Fibroblast of the conjunctiva (primary cell): ENCODE data around the gene CNPY1.
"Not testable (repeated sequence)": the region's sequence is repeated elsewhere in the genome, so short reads cannot be mapped to it uniquely, and the experiment has no call there.

Source experiments
- DNase-seq: peaks from one replicate; pipeline ENCODE4 v3.0.0-alpha.2; 2010; ENCODE audit warnings: low read depth

The CNPY1 gene

GRCh38 chr7:155546449-155546848 lies at the start of gene CNPY1:
Gene CNPY1 (minus strand): TSS chr7:155546559. CDS start chr7:155545929, 630 bp downstream.
- not testable (repeated sequence) for DNase-seq

- DNase-seq: no peak
Observed at GRCh38 chr7:155594961-155595366, 48.6 kb upstream of the CNPY1 start.

GRCh38 chr7:155594163-155594732 lies 47.9 kb upstream of the CNPY1 start:
- DNase-seq: no peak

GRCh38 chr7:155593461-155594162 lies 47.3 kb upstream of the CNPY1 start:
- DNase-seq: no peak

- DNase-seq: no peak
Observed at GRCh38 chr7:155591055-155591775, 44.9 kb upstream of the CNPY1 start.

GRCh38 chr7:155590215-155591018 lies 44.1 kb upstream of the CNPY1 start:
- DNase-seq: no peak

- DNase-seq: no peak
Observed at GRCh38 chr7:155589001-155589980, 42.9 kb upstream of the CNPY1 start.

- DNase-seq: no peak
Observed at GRCh38 chr7:155588468-155588998, 42.2 kb upstream of the CNPY1 start.

GRCh38 chr7:155587486-155587885 lies 41.1 kb upstream of the CNPY1 start:
- DNase-seq: no peak

GRCh38 chr7:155586843-155587440 lies 40.6 kb upstream of the CNPY1 start:
- no peak for DNase-seq

GRCh38 chr7:155585951-155586350 lies 39.6 kb upstream of the CNPY1 start:
- no peak for DNase-seq

GRCh38 chr7:155585532-155585895 lies 39.2 kb upstream of the CNPY1 start:
- DNase-seq: no peak

GRCh38 chr7:155584763-155585531 lies 38.6 kb upstream of the CNPY1 start:
- DNase-seq: no peak

- no peak for DNase-seq
Observed at GRCh38 chr7:155584261-155584660, 37.9 kb upstream of the CNPY1 start.

GRCh38 chr7:155583636-155584035 lies 37.3 kb upstream of the CNPY1 start:
- DNase-seq: no peak

- no peak for DNase-seq
Observed at GRCh38 chr7:155581954-155582353, 35.6 kb upstream of the CNPY1 start.

GRCh38 chr7:155581107-155581830 lies 34.9 kb upstream of the CNPY1 start:
- no peak for DNase-seq

GRCh38 chr7:155580367-155580766 lies 34.0 kb upstream of the CNPY1 start:
- no peak for DNase-seq

GRCh38 chr7:155579565-155579964 lies 33.2 kb upstream of the CNPY1 start:
- DNase-seq: no peak
